ENCODE data around the gene CPSF4L. TPM values are rescaled to one million over a fixed set of nuclear protein-coding genes. Genes with fewer than 3 reads are reported as not detected.

Gene CPSF4L
- total RNA-seq, 2 donors from 2014 or later: not detected

- H3K36me3 Mint-ChIP-seq: no peaks in the 10 kb centered on the region
- H3K4me3 Mint-ChIP-seq: no peak overlapping the region
- peaks cover 0 to 8% of the 10 kb centered on the region in 2 donors for H3K4me1 Mint-ChIP-seq (ENCODE audit: low read depth in 2 of 2)
- H3K9me3 Mint-ChIP-seq: no peaks in the 10 kb centered on the region
- no peak for ATAC-seq
- H3K27me3 Mint-ChIP-seq: peaks cover 0 to 2% of the 10 kb centered on the region in 2 donors
- no peak overlapping the region for H3K27ac Mint-ChIP-seq
- DNase-seq (ENCODE audit: low spot score): no peak
Observed at GRCh38 chr17:73284906-73285602, 23.4 kb upstream of the CPSF4L start.

DNA sequence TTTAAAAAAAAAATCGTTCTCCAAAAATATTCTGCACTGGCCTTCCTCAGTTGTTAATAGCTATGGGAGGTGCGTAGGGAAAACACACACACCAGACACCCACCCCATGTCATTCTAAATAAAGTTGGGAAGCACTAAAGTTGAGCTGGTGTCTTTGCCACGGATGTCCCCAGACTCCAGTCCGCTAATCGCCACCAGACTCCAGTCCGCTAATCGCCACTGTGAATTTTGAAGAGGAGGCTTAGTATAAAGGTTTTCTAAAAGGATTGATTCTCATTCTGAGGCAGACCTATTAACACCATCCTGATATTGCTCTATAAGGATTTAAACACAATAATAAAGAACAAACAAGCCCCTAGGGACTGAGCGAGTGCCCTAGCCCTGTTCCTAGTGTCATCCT lies 22.7 kb upstream of the CPSF4L start:
- peaks cover 0 to 2% of the 10 kb centered on the region in 2 donors for H3K4me1 Mint-ChIP-seq (ENCODE audit: low read depth in 2 of 2)
- DNase-seq (ENCODE audit: low spot score): no peak
- ATAC-seq: no peak
- no peak overlapping the region for H3K27ac Mint-ChIP-seq
- H3K9me3 Mint-ChIP-seq: no peaks in the 10 kb centered on the region
- H3K27me3 Mint-ChIP-seq: peaks cover 0 to 2% of the 10 kb centered on the region in 2 donors
- H3K4me3 Mint-ChIP-seq: no peak overlapping the region
- no peaks in the 10 kb centered on the region for H3K36me3 Mint-ChIP-seq

- Mint-ChIP-seq H3K27me3 (peaks cover 0 to 5% of the 10 kb centered on the region in 2 donors), H3K9me3 (no peaks in the 10 kb centered on the region), H3K36me3 (no peaks in the 10 kb centered on the region), H3K4me3 (no peak overlapping the region), H3K4me1 (ENCODE audit: low read depth in 2 of 2) (no peaks in the 10 kb centered on the region), H3K27ac (no peak overlapping the region)
- DNase-seq (ENCODE audit: low spot score): no peak
- ATAC-seq: no peak
Observed at GRCh38 chr17:73283841-73284282, 22.2 kb upstream of the CPSF4L start.

GRCh38 chr17:73283250-73283649 lies 21.6 kb upstream of the CPSF4L start:
- H3K27me3 Mint-ChIP-seq: peaks cover 0 to 5% of the 10 kb centered on the region in 2 donors
- no peak overlapping the region for H3K4me3 Mint-ChIP-seq

GRCh38 chr17:73282629-73283028 lies 20.9 kb upstream of the CPSF4L start:
- H3K27me3 Mint-ChIP-seq: peaks cover 0 to 5% of the 10 kb centered on the region in 2 donors
- DNase-seq (ENCODE audit: low spot score) (no peak), ATAC-seq (no peak)
- no peak overlapping the region for H3K27ac Mint-ChIP-seq
- no peaks in the 10 kb centered on the region for H3K9me3 Mint-ChIP-seq
- no peaks in the 10 kb centered on the region for H3K4me1 Mint-ChIP-seq (ENCODE audit: low read depth in 2 of 2)
- H3K36me3 Mint-ChIP-seq: no peaks in the 10 kb centered on the region
- no peak overlapping the region for H3K4me3 Mint-ChIP-seq

More at GRCh38 chr17:73283250-73283649, 21.6 kb upstream of the CPSF4L start:
- no peaks in the 10 kb centered on the region for H3K36me3 Mint-ChIP-seq
- ATAC-seq (no peak), DNase-seq (ENCODE audit: low spot score) (no peak)
- H3K27ac Mint-ChIP-seq: no peak overlapping the region
- no peaks in the 10 kb centered on the region for H3K9me3 Mint-ChIP-seq
- H3K4me1 Mint-ChIP-seq (ENCODE audit: low read depth in 2 of 2): no peaks in the 10 kb centered on the region

GRCh38 chr17:73281928-73282327 lies 20.2 kb upstream of the CPSF4L start:
- H3K27ac Mint-ChIP-seq: no peak overlapping the region
- H3K4me1 Mint-ChIP-seq (ENCODE audit: low read depth in 2 of 2): no peaks in the 10 kb centered on the region
- no peak overlapping the region for H3K4me3 Mint-ChIP-seq
- H3K27me3 Mint-ChIP-seq: peaks cover 0 to 5% of the 10 kb centered on the region in 2 donors
- ATAC-seq (peak in 1 of 2 donors; percentile 22), DNase-seq (ENCODE audit: low spot score) (no peak)
- no peaks in the 10 kb centered on the region for H3K36me3 Mint-ChIP-seq
- no peaks in the 10 kb centered on the region for H3K9me3 Mint-ChIP-seq

- H3K27me3 Mint-ChIP-seq: peaks cover 0 to 5% of the 10 kb centered on the region in 2 donors
- no peak for DNase-seq (ENCODE audit: low spot score)
- ATAC-seq: no peak
- H3K36me3 Mint-ChIP-seq: no peaks in the 10 kb centered on the region
- H3K9me3 Mint-ChIP-seq: no peaks in the 10 kb centered on the region
- H3K4me3 Mint-ChIP-seq: no peak overlapping the region
- no peaks in the 10 kb centered on the region for H3K4me1 Mint-ChIP-seq (ENCODE audit: low read depth in 2 of 2)
- no peak overlapping the region for H3K27ac Mint-ChIP-seq
Observed at GRCh38 chr17:73280191-73280590, 18.5 kb upstream of the CPSF4L start.

GRCh38 chr17:73279704-73280103 lies 18.0 kb upstream of the CPSF4L start:
- Mint-ChIP-seq H3K27ac (no peak overlapping the region), H3K36me3 (no peaks in the 10 kb centered on the region), H3K4me1 (ENCODE audit: low read depth in 2 of 2) (no peaks in the 10 kb centered on the region), H3K27me3 (peaks cover 0 to 7% of the 10 kb centered on the region in 2 donors), H3K9me3 (no peaks in the 10 kb centered on the region), H3K4me3 (no peak overlapping the region)
- DNase-seq (ENCODE audit: low spot score): no peak
- no peak for ATAC-seq

- no peak overlapping the region for H3K4me3 Mint-ChIP-seq
- no peaks in the 10 kb centered on the region for H3K4me1 Mint-ChIP-seq (ENCODE audit: low read depth in 2 of 2)
- no peaks in the 10 kb centered on the region for H3K36me3 Mint-ChIP-seq
- H3K27ac Mint-ChIP-seq: no peak overlapping the region
- no peak for DNase-seq (ENCODE audit: low spot score)
- H3K9me3 Mint-ChIP-seq: no peaks in the 10 kb centered on the region
- peak in 1 of 2 donors; percentile 32 for ATAC-seq
- H3K27me3 Mint-ChIP-seq: peaks cover 0 to 7% of the 10 kb centered on the region in 2 donors
Observed at GRCh38 chr17:73278465-73279453, 17.1 kb upstream of the CPSF4L start.

DNA sequence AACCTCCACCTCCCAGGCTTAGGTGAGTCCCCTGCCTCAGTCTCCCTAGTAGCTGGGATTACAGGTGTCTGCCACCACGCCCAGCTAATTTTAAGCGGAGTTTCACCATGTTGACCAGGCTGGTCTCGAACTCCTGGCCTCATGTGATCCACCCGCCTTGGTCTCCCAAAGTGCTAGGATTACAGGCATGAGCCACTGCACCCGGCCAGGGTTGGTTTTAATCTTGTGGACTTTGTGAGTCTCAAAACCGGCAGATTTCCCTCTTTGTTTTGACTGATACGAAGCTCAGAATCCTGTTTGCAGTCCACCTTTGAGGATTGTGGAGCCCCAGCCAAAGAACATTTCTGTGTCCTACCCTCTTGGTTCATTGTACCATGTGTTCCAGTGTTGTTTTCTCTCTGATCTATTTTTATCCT lies 16.4 kb upstream of the CPSF4L start:
- no peak for DNase-seq (ENCODE audit: low spot score)
- no peak overlapping the region for H3K4me3 Mint-ChIP-seq
- H3K27ac Mint-ChIP-seq: no peak overlapping the region
- no peaks in the 10 kb centered on the region for H3K36me3 Mint-ChIP-seq
- H3K9me3 Mint-ChIP-seq: no peaks in the 10 kb centered on the region
- H3K4me1 Mint-ChIP-seq (ENCODE audit: low read depth in 2 of 2): no peaks in the 10 kb centered on the region
- no peak for ATAC-seq
- H3K27me3 Mint-ChIP-seq: peaks cover 0 to 7% of the 10 kb centered on the region in 2 donors

GRCh38 chr17:73274490-73274889 lies 12.8 kb upstream of the CPSF4L start:
- Mint-ChIP-seq H3K27me3 (peaks cover 0 to 7% of the 10 kb centered on the region in 2 donors), H3K36me3 (no peaks in the 10 kb centered on the region), H3K4me3 (no peak overlapping the region), H3K4me1 (ENCODE audit: low read depth in 2 of 2) (no peaks in the 10 kb centered on the region), H3K9me3 (no peaks in the 10 kb centered on the region), H3K27ac (no peak overlapping the region)
- ATAC-seq (no peak), DNase-seq (ENCODE audit: low spot score) (no peak)

DNA sequence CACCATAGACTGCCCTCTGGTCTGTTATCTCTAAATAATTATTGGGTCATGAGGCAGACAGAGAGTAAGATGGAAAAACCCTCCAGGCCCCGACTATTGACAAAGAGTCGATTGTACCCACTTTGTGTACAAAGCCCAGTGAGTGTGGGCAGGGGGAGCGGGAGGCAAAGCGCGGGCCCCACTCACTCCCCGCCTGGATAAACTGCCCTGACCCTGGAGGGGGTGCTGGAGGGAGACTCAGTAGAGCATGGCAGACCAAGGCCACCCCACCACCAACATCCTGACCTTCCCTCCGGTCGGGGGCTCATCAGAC lies 11.2 kb upstream of the CPSF4L start:
- DNase-seq (ENCODE audit: low spot score): no peak
- no peak overlapping the region for H3K27ac Mint-ChIP-seq
- H3K4me3 Mint-ChIP-seq: no peak overlapping the region
- no peaks in the 10 kb centered on the region for H3K9me3 Mint-ChIP-seq
- H3K4me1 Mint-ChIP-seq (ENCODE audit: low read depth in 2 of 2): no peaks in the 10 kb centered on the region
- H3K36me3 Mint-ChIP-seq: no peaks in the 10 kb centered on the region
- H3K27me3 Mint-ChIP-seq: peaks cover 0 to 3% of the 10 kb centered on the region in 2 donors
- no peak for ATAC-seq

DNA sequence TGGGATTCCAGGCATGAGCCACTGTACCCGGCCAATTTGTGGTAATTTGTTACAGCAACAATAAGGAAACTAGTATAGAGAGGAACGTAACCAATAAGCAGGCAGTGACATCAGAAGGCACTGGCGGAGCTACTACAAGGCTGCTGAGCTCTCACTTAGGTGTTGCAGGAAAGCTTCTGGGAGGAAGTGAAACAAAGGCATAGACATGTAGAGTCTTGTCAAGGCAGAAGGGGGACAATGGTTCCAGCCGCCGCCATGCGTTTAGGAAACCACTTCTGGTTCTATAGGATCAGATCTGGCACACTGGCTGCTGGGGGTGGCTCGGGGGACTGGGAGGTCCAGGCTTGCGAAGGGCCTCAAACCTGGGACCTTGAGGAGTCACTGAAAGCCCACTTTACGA lies 9.4 kb upstream of the CPSF4L start:
- no peaks in the 10 kb centered on the region for H3K4me1 Mint-ChIP-seq (ENCODE audit: low read depth in 2 of 2)
- no peak overlapping the region for H3K4me3 Mint-ChIP-seq
- no peak for DNase-seq (ENCODE audit: low spot score)
- peaks cover 0 to 3% of the 10 kb centered on the region in 2 donors for H3K27me3 Mint-ChIP-seq
- H3K36me3 Mint-ChIP-seq: no peaks in the 10 kb centered on the region
- H3K27ac Mint-ChIP-seq: no peak overlapping the region
- ATAC-seq: no peak
- no peaks in the 10 kb centered on the region for H3K9me3 Mint-ChIP-seq

DNA sequence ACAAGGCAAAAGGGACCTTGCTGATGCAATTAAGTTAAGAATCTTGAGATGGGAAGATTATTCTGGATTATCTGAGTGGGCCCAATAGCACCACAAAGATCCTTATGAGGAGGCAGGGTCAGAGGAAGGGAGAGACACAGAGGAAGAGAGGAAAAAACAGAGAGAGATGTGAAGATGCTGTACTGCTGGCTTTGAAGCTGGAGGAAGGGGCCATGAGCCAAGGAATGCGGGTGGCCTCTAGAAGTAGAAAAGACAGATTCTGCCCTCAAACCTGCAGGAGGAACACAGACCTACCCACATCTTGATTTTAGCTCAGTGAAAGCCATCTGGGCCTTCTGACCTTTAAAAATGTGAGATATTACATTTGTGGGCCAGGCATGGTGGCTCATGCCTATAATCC lies 8.1 kb upstream of the CPSF4L start:
- H3K4me3 Mint-ChIP-seq: no peak overlapping the region
- no peaks in the 10 kb centered on the region for H3K9me3 Mint-ChIP-seq
- ATAC-seq (no peak), DNase-seq (ENCODE audit: low spot score) (no peak)
- H3K4me1 Mint-ChIP-seq (ENCODE audit: low read depth in 2 of 2): no peaks in the 10 kb centered on the region
- no peaks in the 10 kb centered on the region for H3K36me3 Mint-ChIP-seq
- peaks cover 0 to under 1% of the 10 kb centered on the region in 2 donors for H3K27me3 Mint-ChIP-seq
- H3K27ac Mint-ChIP-seq: no peak overlapping the region
